Measurements from ENCODE around the gene ZNF761. TPM values are rescaled to one million over a fixed set of nuclear protein-coding genes. Genes with fewer than 3 reads are reported as not detected.

Gene ZNF761
- total and polyA plus RNA-seq, 2 of the 13 experiments (the other 11 are each of a cell fraction or from before 2014, with no cell fraction given), result 11.6 to 16.2 TPM

GRCh38 chr19:53467485-53468262 lies 35.9 kb downstream of the ZNF761 start, which contains the start of gene ZNF813 (continued):
- TF ChIP-seq ADNP (CRISPR knock-in tag; IDR thresholded peaks at IDR 0.05), result no peak
- TF ChIP-seq NFKBIZ (CRISPR knock-in tag; IDR thresholded peaks at IDR 0.05), result no peak
- TF ChIP-seq ZNF17 (CRISPR knock-in tag; IDR thresholded peaks at IDR 0.05), result no peak
- TF ChIP-seq ZNF879 (CRISPR knock-in tag; IDR thresholded peaks at IDR 0.05), result no peak
- TF ChIP-seq CENPBD1 (CRISPR knock-in tag; IDR thresholded peaks at IDR 0.05; ENCODE audit: borderline replicate concordance, low read depth), result no peak
- no peak for TF ChIP-seq ZNF781 (CRISPR knock-in tag; IDR thresholded peaks at IDR 0.05; ENCODE audit: borderline replicate concordance, not compliant biosample characterization)
- TF ChIP-seq MYC (CRISPR knock-in tag; IDR thresholded peaks at IDR 0.05; ENCODE audit: borderline replicate concordance), result peak; percentile 55; the same call in 1 of the 2 replicates
- no peak for TF ChIP-seq ZNF484 (CRISPR knock-in tag; IDR thresholded peaks at IDR 0.05; ENCODE audit: borderline replicate concordance, low read depth)
- TF ChIP-seq HNF1A (IDR thresholded peaks at IDR 0.05; ENCODE audit: low read depth), result no peak
- TF ChIP-seq HNF1A (CRISPR knock-in tag; IDR thresholded peaks at IDR 0.05; ENCODE audit: borderline replicate concordance), result no peak
- no peak for TF ChIP-seq GTF2F1 (IDR thresholded peaks at IDR 0.05; ENCODE audit: low read length)
- no peak for TF ChIP-seq GLMP (CRISPR knock-in tag; IDR thresholded peaks at IDR 0.05; ENCODE audit: borderline replicate concordance)
- TF ChIP-seq REST (IDR thresholded peaks at IDR 0.05; ENCODE audit: borderline replicate concordance in 1 of 2, low read depth in 1 of 2, low read length in 2 of 2), result no peak
- TF ChIP-seq NFKB2 (CRISPR knock-in tag; IDR thresholded peaks at IDR 0.05; ENCODE audit: borderline replicate concordance), result no peak
- TF ChIP-seq ZNF75D (CRISPR knock-in tag; IDR thresholded peaks at IDR 0.05; ENCODE audit: borderline replicate concordance), result no peak
- TF ChIP-seq SCMH1 (CRISPR knock-in tag; IDR thresholded peaks at IDR 0.05; ENCODE audit: borderline replicate concordance), result no peak
- no peak for TF ChIP-seq ZNF337 (CRISPR knock-in tag; IDR thresholded peaks at IDR 0.05; ENCODE audit: borderline replicate concordance, low read depth)
- TF ChIP-seq ZEB1 (IDR thresholded peaks at IDR 0.05; ENCODE audit: insufficient replicate concordance, low read depth), result no peak
- TF ChIP-seq KLF15 (CRISPR knock-in tag; IDR thresholded peaks at IDR 0.05; ENCODE audit: borderline replicate concordance), result no peak
- no peak for TF ChIP-seq CCDC6 (CRISPR knock-in tag; IDR thresholded peaks at IDR 0.05)

All from HepG2 (cell line).